CD4-positive, alpha-beta T cell treated with Interleukin-2 at 100 ng/mL for 4 hours (primary cell): ENCODE measurements around the gene CLINT1.

ENCODE experiments used
- DNase-seq: peaks from one replicate; pipeline ENCODE4 v3.0.0-alpha.2; 2020; ENCODE audit warnings: low spot score

CLINT1 gene

DNA sequence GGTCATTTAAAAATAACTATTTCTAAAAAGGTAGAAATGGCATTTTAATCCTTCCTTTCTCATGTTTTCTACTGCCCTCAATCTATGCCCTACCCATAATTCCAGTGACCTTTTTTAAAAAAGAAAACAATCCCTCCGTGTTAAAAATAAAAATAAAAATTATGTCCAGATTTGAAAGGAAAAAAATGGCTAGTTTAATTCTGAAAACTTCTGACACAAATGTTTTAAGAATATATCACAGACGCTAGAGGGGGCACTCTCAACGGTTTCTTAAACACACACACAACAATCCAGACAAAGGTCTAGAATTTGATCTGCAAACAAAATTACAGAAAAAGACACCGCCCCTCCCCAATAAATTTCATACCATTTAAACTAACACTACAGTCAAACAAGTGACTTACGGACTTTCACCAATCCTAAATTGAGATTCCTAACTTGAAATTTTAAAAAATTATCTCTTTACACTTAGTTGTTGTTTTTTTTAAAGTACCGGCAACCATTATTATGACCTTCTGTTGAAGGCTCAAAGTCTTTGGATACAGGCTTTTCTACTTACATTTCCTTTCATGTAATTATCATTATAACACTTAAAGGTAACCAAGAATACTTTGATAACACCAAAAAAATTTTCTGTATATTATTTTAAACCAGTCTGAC lies 38.2 kb downstream of the CLINT1 start:
- peak; percentile 37 for DNase-seq

DNA sequence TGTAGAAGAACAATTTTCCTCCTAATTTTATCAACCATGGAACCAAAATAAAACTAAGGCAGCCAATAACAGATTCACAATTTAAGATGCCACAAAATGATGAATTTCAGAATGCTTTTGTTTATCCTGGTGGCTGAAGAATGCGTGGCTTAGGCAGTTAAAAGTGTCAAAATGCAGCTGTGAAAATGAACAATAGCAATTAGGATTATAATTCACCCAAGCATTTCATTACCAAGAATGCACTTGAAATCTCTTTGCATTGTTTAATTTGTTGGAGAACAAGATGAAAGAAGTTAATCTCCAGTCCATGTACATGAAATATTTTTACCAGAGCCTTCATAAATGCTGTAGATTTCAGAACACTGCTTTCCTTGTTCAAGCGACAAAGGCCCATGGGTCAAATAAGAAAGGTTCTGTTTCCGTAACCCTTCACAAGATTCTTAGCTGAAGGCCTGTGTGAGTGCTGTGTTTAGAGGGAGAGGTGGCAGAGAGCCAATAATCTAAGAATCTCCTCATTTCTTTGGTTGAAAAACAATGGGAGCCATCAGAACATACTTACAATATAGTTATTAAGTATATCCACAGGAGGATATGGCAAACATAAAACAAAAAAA lies 39.3 kb downstream of the CLINT1 start:
- no peak for DNase-seq

DNA sequence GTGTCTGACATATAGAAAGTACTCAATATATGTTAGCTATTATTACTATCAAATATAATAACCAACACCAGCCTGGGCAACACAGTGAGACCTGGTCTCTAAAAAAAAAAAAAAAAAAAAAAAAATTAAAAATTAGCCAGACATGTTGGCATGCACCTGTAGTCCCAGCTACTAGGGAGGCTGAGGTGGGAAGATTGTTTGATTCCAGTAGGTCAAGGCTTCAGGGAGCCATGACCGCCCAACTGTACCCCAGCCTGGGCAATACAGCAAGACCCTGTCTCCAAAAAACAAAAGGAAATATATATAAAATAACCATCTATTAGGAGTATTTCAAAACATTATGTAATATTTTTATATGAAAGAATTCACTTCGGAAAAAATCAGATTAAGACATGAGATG lies 40.6 kb downstream of the CLINT1 start:
- no peak for DNase-seq

DNA sequence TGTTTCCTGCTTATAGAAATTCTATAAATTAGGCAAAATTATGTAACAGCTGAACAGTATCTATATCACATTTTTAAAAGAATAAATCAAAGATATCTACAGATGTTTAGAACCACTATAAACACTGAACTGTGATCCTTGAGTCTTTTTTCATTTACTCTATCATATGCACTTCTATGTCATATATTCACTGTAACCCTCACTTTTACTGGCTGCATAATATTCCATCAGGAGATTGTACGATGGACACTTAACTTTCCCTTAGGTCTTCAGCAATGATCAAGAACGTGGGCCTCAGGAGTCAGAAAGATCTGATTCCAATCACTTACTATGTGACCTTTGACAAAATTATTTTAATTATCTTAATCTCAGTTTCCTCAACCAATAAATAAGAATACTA lies 41.0 kb downstream of the CLINT1 start:
- DNase-seq, result no peak

DNA sequence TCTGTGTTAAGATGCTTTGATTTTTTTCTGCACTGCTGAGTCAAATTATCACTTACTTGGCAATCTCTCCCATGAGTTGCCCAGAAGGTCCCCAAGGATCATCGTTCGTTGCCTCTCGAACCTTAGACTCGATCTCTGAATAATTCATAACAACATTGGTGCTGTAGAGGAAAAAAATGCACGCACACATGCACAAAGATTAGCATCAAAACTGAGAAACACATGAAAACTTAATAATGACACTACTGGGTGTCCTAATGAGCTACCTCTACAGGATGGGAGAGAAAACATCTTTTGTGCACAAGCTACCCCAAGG lies 41.6 kb downstream of the CLINT1 start:
- no peak for DNase-seq

DNA sequence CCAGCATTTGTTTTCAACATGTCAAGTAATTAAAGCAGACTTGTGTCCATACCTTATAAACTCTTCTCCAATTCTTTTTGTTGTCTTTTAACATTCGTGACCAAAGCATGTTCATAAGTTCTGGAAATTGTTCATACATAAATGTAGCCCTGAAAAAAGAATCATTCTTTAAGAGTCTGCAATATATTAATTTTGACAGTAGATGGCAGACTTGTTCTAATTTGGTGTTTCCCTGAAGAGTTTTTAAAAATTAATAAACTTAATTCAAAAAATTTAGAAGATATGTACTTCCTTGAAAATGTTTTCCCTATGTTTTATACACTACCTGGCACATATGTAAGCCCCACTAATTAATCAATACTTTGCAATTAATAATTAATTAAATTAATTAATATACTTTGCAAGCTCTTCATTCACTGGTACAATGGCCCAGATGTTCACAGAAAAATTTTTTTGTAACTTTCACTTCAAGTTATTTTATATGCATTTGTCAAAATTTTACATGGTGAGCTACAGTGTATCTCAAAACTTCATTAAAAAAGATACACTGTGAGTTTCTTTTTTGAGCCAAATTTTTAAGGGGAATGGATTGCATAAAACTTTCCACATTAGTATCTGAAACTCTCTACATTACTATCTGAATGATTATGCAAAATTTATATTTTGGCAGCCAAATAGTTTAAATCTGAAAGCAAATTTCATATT lies 42.1 kb downstream of the CLINT1 start:
- peak; percentile 36 for DNase-seq

DNA sequence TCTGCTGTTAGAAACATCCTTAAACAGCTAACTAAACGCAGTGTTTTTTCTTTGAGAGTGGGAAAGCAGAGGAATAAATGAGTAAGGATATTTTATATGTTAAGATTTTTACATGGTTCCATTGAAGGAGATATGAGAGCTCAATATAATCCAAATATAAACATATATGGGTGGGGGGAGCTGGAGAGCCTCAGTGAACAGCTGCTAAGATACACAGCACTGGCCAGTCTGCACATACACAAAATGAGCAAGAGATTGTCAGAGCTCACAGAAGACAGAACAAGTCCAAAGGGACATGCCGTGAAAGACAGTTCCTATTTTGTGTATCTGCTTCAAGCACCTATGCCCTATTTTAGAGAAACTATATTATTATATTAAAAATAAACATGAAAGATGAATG lies 46.9 kb downstream of the CLINT1 start:
- no peak for DNase-seq

DNA sequence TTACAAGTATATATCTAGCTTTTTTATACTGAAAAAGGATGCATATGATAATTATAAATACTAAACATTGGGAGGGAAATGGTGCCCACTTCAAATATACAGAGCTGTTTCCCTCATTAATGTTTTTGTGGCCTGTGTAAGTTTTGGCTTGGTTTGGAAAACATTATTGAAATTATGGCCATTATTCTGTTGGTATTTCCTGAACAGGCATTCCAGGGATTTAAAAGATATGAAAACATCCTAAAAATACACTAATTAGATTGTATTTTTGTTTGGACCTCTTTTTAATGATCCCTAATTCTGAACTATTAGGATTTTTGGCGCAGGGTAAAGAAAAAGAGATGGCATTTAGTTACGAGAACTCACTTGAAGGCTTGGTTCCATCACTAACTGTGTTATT lies 50.9 kb downstream of the CLINT1 start:
- no peak for DNase-seq

DNA sequence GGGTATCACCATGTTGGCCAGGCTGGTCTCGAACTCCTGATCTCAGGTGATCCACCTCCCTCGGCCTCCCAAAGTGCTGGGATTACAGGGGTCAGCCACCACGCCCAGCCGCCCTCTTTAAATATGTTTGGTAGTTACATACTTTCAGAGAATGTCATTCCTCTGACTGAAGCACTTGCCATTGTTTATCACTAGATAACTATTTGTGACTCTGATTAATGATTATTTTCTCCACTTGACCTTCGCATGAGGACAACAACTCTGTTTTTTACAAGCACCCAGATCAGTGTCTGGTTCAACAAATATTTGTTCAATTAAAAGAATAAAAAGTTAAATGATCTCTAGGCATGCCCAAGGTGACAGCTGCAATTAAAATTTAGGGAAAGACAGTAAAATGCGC lies 56.2 kb downstream of the CLINT1 start:
- no peak for DNase-seq

DNA sequence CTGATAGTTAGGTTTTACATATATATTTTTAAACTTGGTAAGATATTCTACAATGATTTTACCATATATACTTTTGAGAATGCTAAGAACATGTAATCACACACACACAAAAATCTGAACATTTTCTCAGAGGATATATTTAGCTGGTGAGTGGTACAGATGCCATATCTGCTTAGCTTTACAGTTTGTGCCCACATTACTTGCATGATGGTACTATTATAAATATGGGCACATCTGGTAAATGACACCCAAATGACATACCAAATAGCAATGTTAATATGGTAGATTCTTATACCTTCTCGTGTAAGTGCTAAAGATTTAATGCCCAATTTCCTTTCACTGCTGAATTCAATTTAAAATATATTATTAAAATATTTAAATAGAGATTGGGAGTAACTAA lies 58.8 kb downstream of the CLINT1 start:
- no peak for DNase-seq

DNA sequence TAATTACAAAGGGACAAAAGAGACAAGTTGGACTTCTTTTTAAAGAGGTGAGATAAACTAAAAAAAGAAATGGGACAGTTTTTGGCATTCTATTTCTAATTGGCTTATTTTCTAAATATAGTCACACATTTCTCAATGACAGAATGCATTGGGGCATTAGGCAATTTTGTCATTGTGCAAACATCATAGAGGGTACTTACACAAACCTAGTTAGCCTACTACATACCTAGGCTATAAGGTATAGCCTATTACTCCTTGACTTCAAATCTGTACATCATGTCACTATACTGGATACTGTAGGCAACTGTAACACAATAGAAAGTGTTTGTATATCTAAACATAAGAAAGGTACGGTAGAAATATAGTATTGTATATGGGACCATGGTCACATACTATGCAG lies 59.4 kb downstream of the CLINT1 start:
- no peak for DNase-seq

DNA sequence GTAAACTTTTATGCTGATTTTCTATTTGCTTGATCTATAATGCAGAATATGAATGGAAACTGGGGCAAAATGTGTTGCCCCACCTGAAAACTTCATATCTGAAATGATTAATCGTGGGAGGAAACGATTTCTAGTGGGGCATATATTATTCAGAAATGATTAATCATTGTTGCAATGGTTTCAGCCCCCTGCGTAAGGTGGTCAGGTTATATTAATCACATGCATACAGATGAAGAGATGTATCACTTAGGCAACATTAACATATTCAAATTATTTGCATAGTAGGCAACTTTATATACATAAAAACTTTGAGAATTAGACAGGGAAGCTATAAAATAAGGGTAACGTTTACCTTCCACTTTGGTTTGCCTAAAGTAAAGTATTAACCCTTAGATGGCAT lies 65.6 kb downstream of the CLINT1 start:
- no peak for DNase-seq

DNA sequence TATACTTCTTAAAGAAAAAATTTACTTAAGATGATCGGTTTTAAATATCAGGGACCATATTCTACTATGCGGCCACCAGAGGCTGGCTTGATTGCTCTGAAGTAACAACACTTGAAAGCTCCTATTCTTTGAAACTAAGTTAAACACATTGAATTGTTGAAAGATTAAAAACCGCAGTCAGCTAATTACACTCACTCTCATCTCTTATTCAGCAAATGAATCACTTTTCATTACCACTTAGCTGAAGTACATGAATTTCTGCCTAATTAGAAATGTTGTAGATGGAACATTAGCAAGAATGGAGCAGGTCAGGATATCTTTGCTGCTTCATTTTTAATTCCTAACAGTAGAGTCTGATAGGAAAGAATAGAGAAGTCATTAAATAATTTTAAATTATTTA lies 73.1 kb downstream of the CLINT1 start:
- no peak for DNase-seq

DNA sequence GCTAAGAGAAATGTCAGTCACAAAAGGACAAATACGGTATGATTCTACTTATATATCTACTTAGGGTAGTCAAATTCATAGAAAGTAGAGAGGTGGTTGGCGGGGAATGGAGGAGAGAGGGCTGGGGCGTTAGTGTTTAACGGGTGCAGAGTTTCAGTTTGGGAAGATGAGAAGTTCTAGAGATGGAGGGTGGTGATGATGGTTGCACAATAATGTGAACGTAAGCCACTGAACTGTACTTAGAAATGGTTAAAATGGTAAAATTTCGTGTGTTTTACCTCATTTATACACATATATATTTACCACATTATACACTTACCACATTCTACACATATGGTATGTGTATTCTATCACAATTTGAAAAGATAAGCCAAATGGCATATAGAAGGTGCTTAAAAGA lies 79.7 kb downstream of the CLINT1 start:
- no peak for DNase-seq

DNA sequence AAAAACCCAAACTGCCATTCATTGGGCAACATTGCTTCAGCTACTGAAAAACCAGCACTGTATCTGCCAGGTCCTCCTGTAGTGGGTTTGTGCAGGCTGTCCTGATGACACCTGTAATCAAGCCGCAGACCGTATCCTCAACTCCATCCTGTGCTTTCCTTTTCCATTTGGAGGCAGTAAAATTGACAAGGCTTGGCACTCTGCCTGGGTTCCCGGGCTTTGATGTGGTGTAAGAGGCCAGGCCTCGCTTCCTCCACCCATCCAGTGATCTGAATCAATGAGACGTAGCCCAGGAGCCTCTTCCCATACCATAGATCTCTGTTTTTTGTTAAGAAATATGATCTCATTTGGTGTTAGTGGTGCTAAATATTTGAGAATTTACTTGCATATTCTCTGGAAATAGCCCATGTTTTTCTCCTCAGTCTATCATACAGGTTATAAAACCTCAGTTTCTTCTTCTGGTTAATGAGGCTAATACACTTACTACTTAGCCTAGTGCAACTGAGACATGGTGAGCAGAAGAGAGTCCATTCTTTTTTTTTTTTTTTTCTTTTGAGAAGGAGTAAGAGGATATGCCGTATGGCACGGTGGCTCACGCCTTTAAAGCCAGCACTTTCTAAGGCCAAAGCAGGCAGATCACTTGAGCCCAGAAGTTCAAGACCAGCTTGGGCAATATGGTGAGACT lies 80.7 kb downstream of the CLINT1 start:
- DNase-seq, result no peak

DNA sequence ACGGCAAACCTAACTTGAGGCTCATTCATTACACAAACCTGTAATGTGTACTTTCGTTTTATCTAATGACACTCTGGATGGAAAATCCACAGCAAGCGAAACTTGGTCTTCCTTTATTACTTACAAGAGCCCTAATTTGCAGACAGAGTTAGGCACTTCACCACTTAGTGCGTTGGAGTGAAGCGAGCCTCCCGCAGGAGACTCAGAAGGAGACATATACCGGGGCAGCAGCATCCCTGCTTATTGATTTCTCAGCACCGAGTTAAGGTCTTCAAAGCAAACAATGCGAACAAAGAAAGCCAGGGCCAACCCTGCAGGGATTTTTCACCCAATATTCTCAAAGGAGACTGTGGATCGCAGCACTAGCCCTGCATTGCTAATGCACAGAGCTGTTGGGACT lies 86.8 kb downstream of the CLINT1 start:
- no peak for DNase-seq

DNA sequence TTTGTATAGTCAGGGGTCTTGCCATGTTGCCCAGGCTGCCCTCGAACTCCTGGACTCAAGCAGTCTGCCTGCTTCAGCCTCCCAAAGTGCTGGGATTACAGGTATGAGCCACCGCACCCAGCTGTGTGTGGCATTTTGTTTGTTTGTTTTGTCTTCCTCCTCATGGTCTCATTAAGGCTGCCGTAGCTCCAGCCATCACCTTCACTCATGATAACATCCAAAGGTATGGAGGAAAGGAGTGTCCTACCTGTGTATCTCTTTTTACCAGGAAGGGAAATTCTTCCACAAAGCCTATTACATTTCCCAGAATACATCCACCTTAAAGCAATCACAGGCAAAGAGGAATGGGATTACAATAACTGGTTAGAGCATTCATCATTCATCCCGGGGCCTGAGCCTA lies 88.3 kb downstream of the CLINT1 start:
- DNase-seq, result no peak

DNA sequence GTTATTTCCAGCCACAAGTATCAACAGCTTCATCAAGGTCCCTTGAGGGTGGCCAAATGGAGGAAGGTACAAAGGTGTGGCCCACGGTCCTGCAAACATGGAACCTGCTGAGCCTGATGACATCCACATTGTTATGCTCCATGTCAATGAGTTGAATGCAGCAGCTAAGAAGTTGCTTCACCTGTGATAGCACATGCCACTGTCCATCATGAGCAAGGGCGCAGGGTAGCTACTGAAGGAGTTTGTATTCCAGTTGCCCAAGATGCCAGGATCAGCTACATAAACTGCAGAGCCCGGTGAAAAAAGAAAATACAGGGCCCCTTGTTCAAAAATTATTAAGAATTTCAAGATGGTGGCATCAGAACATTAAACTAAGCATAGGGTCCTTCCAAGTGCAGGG lies 91.3 kb downstream of the CLINT1 start:
- no peak for DNase-seq

DNA sequence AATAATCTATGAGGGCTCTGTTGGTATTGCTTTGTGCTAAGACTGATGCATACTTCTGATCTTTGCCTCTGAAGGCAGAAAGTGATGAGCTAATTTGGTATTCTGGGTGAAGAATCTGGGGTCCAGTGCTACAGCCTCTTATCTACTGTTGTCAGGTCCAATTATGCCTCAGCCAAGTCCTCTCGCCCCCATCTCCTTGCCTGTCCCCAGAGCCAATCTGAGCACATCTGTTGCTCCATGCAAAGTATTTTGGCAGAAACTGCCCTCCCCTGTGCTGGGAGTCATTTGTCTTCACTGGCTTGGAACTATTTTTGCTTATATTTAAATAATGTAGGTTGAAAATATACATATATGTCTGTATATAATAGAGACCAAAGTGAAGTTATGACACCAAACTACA lies 92.0 kb downstream of the CLINT1 start:
- no peak for DNase-seq

DNA sequence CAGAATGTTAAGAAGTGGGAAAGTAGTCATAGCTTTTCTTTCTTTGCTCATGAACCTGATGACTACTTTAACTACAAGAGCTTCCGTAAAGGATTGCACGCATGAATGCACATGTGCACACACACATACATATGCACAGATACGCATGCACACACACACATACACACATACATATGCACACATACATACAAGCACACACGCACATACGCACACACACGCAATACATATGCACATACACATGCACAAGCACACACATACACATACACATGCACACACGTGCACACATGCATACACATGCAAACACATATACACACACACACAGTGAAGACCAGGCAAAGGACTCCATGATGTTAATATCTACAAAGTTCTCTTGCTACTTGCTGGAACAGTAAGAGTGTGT lies 92.5 kb downstream of the CLINT1 start:
- DNase-seq, result no peak

DNA sequence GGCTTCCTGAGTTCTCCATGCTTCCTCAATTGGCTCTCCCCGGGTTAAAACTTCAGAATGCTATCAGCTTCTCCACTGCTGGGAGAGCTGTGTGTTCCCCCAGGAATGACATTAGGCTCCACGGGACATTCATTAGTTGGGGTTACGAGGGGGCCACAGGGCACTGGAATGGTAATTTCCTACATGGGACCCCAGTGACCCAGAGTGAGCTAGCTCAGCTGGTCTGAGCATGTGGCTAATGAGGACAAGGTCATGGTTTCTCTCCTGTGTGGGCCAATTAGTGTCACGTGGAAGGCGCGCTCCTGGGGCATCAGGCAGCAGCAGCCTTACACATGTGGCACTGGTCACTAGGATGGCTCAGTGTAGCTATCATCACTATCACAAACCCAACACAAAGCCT lies 94.4 kb downstream of the CLINT1 start:
- DNase-seq, result no peak

DNA sequence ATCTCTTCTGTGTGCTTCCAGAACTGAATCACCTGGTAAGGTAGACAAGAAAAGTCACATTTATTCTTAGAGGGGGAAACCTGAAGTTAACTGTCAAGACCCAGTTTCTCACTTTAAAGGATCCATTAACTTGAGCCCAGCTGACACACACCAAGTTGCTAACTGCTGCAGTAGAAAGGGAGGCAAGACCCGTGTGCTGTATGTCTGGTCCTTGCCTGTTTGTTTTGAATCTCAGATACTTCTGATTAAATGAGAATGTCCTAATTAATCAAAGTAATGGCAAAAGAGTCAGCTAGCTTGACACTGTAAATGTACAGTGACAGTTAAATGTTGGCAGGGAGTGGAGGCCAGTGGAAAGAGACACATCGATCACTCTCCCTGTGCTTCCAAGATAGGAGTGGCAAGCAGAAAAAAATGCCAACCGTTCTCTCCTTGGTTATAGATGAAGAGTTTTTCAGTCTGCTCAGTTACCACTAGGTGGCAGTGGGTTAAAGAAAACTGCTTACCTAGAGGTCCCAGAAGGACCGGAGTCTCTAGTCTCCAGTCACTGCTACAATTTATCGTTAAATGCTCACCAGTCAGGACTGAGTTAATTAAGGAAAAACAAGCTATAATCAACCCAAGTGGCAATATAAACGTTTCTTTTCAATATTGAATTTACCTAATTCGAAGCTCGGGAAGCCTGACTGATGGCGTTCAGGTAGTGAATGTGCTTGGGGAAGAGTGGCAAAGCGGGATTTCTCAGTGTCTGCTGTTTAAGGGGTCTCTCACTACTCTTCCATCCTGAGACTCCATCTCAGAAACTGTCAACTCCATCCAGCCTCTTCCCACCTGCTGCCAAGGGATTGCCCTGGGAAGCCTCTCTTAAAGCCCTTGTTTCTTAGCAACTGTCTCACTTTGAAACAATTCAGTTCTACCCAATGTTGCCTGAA lies 97.0 kb downstream of the CLINT1 start:
- DNase-seq, result peak; percentile 57
